Measurements from ENCODE around the gene IFNL2.
"Not testable (repeated sequence)": the region's sequence is repeated elsewhere in the genome, so short reads cannot be mapped to it uniquely, and the experiment has no call there.

The IFNL2 gene

DNA sequence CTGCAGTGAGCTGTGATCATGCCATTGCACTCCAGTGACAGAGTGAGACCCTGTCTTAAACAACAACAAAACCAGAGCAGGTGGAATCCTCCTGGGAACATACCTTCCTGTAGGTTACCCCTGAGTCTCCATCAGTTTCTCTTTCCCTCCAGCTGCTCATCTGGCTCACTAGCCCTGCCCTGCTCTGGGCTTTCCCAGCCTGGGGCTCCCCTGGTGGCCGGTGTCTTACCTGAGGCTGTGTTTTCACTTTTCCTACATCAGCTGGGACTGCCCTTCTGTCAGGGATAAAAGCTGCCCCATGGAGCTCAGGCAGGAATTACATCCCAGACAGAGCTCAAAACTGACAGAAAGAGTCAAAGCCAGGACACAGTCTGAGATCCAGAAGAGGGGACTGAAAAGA is at the start of gene IFNL2:
Gene IFNL2 (plus strand): TSS at position 312 of the 400 bp plus-strand sequence. CDS start 173 bp downstream, outside the sequence.
- DNase-seq; in situ Hi-C loops (cut with HindIII; ENCODE audit: low pct_ligation_motif_present, low pct_unique_long_range_greater_than_20kb, low sequenced_read_pairs): not testable (repeated sequence)

DNA sequence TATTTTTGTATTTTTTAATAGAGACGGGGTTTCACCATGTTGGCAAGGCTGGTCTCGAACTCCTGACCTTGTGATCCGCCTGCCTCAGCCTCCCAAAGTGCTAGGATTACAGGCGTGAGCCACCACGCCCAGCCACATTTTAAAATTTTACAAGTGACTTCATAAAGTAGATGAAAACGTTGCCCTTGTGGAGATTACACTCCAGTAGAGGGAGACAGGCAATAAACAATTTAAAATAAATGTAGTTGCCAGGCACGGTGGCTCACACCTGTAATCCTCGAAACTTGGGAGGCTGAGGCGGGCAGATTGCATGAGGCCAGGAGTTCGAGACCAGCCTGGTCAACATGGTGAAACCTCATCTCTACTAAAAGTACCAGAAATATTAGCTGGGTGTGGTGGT is 49.1 kb upstream of the IFNL2 start:
- in situ Hi-C loops (cut with HindIII; ENCODE audit: low pct_ligation_motif_present, low pct_unique_long_range_greater_than_20kb, low sequenced_read_pairs); DNase-seq: not testable (repeated sequence)

DNA sequence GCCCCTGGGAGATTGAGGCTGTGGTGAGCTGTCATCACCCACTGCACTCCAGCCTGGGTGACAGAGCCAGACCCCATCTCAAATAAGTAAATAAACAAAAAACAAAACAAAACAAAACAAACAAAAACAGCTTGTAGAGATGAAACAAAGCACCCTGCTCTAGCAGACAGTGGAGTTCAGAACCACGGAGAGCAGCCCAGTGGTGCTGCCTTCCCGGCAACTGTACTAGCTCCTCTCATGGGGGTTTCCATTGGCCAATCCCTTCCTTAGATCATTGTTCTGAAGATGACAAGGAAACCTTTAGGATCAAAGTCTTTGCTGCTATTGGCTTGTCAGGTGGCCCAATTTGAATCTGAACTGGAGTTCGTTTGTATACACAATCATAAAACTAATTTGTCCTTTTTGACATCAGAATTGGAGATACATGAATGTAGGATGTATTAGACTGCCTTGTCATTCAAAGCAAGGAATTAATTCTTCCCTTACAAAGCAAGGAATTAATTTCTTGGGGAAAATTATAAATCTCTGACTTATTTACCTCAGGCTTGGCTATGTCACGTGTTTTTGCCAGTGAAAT is 44.4 kb upstream of the IFNL2 start:
- DNase-seq: peak; percentile 19
- in situ Hi-C loops (cut with HindIII; ENCODE audit: low pct_ligation_motif_present, low pct_unique_long_range_greater_than_20kb, low sequenced_read_pairs): no loop called here

DNA sequence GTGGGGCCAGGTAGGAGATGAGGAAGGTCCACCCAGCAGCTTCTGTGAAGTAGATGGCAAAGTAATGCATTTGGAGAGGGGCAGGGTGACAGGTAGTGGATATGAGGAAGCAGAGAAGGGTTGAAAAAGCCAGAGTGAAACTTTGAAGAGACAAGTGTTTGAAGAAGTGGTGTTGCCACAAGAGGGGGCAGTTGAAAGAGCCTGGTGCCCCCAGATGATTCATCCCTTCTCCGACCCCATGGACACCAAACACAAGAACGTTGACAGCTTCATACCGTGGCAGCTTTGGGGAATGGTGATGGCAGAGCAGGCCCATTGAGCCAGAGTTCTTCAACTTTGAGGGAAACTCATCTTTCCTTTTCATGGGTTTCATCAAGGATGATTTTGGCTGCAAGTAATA is 43.3 kb upstream of the IFNL2 start:
- DNase-seq: no peak
- in situ Hi-C loops (cut with HindIII; ENCODE audit: low pct_ligation_motif_present, low pct_unique_long_range_greater_than_20kb, low sequenced_read_pairs): no loop called here

DNA sequence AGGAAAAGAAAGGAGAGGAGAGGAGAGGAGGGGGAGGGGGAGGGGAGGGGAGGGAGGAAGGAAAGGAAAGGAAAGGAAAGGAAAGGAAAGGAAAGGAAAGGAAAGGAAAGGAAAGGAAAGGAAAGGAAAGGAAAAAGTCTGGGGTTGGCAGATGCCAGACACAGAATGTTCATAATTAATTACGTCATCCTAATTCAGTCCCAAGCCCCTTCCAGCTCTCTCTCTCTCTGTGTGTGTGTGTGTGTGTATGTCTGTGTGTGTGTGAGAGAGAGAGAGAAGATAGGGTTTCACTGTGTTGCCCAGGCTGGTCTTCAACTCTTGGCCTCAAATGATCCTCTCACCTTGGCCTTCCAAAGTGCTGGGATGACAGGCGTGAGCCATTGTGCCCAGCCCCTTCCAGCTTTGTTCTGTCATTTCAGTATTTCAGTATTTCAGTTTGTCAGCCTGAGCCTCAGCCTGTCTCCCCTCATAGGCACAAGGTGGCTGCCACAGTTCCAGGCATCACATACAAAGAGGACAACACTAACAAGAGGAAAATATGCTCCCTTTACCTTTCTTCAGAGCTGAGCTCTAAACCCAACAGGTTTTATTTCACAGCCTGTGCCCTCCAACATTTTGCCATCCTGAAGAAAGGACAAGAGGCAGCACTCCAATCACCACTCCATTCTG is 38.0 kb upstream of the IFNL2 start:
- no peak for DNase-seq
- in situ Hi-C loops (cut with HindIII; ENCODE audit: low pct_ligation_motif_present, low pct_unique_long_range_greater_than_20kb, low sequenced_read_pairs): no loop called here

DNA sequence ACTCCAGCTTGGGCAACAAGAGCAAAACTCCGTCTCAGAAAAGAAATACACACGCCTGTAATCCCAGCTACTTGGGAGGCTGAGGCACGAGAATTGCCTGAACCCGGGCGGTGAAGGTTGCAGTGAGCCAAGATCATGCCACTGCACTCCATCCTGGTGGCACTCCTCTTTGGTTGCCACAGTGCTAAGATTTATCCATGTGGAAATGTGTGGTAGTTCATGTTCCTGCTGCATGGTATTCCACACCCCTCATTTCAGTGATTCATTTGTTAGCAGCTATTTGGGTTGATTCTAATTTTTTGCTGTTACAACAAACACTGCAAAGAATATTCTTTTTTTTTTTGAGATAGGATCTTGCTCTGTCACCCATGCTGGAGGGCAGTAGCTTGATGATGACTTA is 35.5 kb upstream of the IFNL2 start:
- no peak for DNase-seq
- in situ Hi-C loops (cut with HindIII; ENCODE audit: low pct_ligation_motif_present, low pct_unique_long_range_greater_than_20kb, low sequenced_read_pairs): no loop called here

DNA sequence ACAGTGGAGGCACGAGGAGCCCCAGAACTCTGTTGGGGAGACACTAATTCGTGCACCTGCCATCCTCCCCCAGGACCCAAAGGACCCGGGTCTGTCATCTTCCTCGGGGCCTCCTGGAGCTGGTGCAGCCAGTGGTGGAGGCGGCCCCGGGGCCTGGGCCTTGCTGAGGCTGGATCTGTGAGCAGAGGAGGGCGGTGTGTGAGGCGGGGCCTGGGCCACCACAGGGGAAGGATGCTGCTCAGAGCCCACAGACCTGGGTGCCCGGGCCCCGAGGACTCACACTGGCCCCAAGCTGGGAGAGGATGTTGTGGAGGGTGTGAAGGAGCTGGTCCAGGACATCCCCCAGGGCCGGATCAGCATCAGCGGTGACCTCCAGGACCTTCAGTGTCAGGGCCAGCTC is 31.7 kb upstream of the IFNL2 start:
- in situ Hi-C loops (cut with HindIII; ENCODE audit: low pct_ligation_motif_present, low pct_unique_long_range_greater_than_20kb, low sequenced_read_pairs): no loop called here
- no peak for DNase-seq

DNA sequence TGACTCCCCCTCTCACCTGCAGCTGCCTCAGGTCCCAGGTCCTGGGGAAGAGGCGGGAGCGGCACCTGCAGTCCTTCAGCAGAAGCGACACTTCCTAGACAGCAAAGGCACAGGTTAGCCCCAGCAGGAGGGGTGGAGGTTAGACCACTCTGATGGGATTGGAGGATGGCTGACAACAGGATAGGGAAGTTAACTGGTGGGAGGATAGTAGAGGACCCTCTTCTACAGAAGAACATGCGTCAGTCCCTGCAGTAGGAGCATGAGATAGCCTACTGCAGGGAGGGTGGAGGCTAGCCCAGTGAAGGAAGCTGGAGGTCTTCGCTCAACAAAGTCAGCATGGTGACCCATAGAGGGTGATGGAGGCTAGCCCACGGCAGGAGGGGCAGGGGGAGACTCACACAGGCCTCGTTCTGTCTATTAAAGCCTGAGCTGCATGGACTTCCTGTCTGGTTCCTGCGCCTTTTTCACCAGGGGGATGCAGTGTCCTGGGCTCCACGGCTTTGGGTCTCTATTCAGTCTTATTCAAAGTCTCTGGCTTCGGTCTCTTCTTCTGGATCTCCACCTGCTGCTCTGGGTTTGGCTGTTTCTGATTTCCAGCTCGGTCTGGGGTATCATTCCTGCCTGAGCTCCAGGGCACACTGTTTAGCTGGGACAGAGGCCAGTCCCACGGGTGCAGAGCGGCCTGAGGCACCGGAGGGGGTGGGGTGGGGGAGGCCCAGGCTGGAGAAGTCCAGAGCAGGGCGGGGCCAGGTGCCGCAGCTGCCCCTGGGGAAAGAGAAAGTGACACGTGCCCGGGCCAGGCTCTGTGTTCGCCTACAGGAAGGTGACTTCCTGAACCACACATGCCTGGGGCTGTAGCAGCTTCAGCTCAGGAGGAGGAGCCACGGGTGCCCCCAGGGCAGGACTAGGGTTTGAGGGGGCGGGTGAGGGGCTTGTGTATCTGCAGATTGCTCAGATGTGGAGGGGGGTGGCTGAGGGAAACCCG is 30.7 kb upstream of the IFNL2 start:
- in situ Hi-C loops (cut with HindIII; ENCODE audit: low pct_ligation_motif_present, low pct_unique_long_range_greater_than_20kb, low sequenced_read_pairs): no loop called here
- DNase-seq: no peak

DNA sequence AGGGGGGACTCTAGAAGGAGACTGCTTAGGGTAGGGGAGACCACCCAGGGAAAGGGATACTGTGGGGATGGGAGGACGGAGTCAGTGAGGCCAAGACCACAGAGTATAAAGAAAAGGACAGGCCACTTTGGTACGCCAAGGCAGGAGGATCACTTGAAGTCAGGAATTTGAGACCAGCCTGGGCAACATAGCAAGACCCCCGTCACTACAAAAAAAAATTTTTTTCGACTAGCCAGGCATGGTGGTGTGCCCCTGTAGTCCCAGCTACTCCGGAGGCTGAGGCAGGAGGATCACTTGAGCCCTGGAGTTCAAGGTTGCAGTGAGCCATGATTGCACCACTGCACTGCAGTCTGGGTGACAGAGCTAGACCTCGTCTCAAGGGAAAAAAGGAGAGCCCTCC is 30.0 kb upstream of the IFNL2 start:
- no peak for DNase-seq
- in situ Hi-C loops (cut with HindIII; ENCODE audit: low pct_ligation_motif_present, low pct_unique_long_range_greater_than_20kb, low sequenced_read_pairs): no loop called here

DNA sequence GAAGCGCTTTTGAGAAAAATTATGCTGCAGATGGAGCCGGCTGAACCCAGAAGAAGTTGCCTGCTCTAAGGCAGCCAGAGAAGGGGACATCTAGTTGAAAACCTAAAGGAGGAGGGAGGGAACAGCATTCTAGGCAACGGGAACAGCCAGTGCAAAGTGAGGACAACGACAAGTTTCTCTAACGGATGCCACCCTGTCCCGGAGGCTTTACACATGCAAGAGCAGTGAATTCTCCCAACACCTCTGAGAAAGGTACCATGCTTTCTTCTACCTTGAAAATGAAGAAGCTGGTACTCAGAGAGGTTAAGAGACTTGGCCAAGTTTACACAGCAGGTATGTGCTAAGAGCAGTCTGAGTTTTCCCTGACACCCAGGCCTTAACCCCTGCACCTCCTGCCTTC is 29.3 kb upstream of the IFNL2 start:
- in situ Hi-C loops (cut with HindIII; ENCODE audit: low pct_ligation_motif_present, low pct_unique_long_range_greater_than_20kb, low sequenced_read_pairs): no loop called here
- DNase-seq: no peak

DNA sequence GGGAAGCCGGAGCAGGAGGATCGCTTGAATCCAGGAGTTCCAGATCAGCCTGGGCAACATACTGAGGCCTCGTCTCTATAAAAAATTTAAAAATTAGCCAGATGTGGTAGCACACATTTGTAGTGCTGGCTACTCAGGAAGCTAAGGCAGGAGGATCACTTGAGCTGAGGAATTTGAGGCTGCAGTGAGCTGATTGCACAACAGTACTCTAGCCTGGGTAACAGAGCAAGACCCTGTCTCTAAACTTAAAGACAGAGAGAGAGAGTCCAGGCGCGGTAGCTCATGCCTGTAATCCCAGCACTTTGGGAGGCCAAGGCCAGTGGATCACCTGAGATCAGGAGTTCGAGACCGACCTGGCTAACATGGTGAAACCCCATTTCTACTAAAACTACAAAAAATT is 27.8 kb upstream of the IFNL2 start:
- no peak for DNase-seq
- in situ Hi-C loops (cut with HindIII; ENCODE audit: low pct_ligation_motif_present, low pct_unique_long_range_greater_than_20kb, low sequenced_read_pairs): no loop called here

DNA sequence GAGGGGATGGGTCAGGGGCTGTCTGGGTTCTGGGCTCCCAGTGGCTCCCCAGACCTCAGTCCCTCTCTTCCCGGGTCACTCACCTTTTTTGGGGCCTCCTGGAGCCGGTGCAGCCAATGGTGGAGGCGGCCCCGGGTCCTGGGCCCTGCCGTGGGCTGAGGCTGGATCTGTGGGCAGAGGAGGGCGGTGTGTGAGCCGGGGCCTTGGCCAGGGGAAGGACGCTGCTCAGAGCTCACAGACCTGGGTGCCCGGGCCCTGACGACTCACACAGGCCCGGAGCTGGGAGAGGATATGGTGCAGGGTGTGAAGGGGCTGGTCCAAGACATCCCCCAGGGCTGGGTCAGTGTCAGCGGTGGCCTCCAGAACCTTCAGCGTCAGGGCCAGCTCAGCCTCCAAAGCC is 24.5 kb upstream of the IFNL2 start:
- in situ Hi-C loops (cut with HindIII; ENCODE audit: low pct_ligation_motif_present, low pct_unique_long_range_greater_than_20kb, low sequenced_read_pairs); DNase-seq: not testable (repeated sequence)

DNA sequence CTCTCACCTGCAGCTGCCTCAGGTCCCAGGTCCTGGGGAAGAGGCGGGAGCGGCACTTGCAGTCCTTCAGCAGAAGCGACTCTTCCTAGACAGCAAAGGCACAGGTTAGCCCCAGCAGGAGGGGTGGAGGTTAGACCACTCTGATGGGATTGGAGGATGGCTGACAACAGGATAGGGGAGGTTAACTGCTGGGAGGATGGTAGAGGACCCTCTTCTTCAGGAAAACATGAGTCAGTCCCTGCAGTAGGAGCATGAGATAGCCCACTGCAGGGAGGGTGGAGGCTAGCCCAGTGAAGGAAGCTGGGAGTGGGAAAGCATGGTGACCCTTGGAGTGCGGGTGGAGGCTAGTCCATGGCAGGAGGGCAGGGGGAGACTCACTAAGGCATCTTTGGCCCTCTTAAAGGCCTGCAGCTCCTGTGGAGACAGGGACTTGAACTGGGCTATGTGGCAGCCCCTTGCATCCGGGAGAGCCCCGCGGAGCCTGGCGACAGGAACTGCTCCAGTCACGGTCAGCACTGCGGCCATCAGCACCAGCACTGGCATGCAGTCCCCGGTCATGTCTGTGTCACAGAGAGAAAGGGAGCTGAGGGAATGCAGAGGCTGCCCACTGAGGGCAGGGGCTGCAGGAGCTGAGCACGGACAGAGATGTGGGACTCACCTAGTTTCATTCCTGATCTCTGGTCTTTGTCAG is 23.6 kb upstream of the IFNL2 start, which contains the start of gene IFNL3:
Gene IFNL3 (minus strand): TSS at position 597 of the 691 bp plus-strand sequence. CDS start 39 bp downstream, at position 558.
- in situ Hi-C loops (cut with HindIII; ENCODE audit: low pct_ligation_motif_present, low pct_unique_long_range_greater_than_20kb, low sequenced_read_pairs); DNase-seq: not testable (repeated sequence)

DNA sequence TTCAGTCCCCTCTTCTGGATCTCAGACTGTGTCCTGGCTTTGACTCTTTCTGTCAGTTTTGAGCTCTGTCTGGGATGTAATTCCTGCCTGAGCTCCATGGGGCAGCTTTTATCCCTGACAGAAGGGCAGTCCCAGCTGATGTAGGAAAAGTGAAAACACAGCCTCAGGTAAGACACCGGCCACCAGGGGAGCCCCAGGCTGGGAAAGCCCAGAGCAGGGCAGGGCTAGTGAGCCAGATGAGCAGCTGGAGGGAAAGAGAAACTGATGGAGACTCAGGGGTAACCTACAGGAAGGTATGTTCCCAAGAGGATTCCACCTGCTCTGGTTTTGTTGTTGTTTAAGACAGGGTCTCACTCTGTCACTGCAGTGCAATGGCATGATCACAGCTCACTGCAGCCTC is 23.0 kb upstream of the IFNL2 start:
- in situ Hi-C loops (cut with HindIII; ENCODE audit: low pct_ligation_motif_present, low pct_unique_long_range_greater_than_20kb, low sequenced_read_pairs); DNase-seq: not testable (repeated sequence)

DNA sequence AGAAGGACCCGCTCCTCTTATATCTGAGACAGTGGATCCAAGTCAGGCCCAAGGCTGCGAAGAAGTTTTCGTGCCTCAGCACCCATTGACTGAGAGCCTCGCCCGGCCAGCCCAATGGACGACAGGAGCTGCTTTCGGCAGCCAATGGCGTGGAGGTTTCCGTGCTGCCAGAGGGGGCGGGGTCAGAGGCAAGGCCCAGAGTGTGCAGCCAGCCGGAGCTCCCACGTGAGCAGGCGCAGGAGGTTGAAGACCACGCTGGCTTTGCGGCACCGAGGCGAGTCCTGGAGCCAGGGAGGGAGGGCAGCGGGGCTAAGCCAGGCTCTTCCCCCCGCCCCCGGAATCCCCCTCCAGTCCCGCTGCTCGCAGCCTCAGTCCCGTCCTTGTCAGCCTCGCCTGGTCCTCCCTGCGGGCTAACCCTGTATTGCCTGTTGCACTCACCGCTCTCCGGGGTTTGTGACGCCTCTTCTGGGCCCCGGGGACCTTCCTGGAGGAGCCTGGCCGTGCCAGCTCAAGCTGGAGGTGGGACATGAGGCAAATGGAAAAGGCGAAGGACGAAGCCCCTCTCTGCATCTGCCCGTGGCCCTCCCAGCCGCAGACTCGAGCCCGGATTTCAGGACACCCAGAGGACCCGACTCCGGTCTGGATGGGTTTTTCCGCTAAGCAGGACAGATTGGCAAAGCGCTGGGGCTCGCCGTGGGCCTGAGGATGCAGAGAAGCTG is 21.1 kb upstream of the IFNL2 start:
- no peak for DNase-seq
- in situ Hi-C loops (cut with HindIII; ENCODE audit: low pct_ligation_motif_present, low pct_unique_long_range_greater_than_20kb, low sequenced_read_pairs): no loop called here

DNA sequence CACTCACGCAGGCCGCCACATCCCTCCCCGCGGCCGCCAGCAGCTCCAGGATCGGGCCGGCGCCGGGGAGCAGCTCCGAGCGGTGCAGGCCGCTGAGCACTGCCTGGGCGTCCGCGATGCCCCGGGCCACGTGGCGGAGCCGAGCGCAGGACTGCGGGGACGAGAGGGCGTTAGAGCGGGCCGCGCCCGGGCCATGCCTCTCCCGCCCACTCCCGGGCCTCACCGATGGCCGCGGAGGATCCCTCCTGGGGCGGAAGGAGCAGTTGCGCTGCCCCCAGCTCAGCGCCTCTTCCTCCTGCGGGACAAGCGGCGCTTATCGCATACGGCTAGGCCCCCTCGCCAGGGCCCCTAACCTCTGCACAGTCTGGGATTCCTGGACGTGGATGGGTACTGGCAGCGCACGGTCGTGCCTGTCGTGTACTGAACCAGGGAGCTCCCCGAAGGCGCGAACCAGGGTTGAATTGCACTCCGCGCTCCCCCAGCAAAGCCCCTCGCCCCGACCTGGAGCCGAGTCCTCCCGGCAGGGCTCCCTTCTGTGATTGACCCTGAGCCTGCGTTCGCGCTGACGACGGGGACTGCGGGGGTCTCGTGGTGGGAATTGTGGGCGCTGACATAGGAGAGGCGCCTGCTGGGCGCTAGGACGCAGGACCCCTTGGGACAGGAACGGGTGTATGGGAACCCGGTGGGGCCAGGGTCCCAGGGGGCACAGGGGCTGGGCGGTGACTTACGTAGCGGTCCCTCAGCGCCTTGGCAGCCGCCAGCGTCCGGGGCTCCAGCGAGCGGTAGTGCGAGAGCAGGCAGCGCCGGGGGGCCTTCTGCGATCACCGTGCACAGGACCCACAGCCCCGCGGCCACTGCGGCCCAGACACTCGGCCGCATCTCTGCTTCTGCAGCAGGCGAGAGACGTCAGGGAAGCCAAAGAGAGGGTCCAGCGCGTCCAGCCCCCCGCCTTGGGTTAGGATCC is 20.2 kb upstream of the IFNL2 start:
- no peak for DNase-seq
- in situ Hi-C loops (cut with HindIII; ENCODE audit: low pct_ligation_motif_present, low pct_unique_long_range_greater_than_20kb, low sequenced_read_pairs): no loop called here

DNA sequence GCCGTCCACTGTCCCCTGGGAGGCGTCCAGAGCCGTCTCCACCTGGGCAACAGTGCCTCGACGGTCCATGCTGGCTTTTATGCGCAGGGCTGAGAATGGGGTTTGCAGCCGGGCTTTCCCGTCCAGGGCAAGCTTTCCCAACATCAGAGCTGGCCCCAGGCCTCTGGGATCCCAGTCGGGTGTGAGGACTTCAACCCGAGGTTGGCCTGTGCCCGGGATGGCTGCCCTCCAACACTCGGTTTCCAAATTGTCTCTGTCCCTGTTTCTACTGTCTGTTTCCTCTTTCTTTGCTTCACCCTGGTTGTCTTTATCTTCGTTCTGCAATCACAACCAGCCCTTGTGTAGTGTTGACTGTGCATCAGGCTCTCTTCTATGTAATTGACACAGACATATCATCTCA is 19.4 kb upstream of the IFNL2 start, which contains the start of gene IFNL4:
Gene IFNL4 (minus strand): TSS at position 51 of the 400 bp plus-strand sequence.
- in situ Hi-C loops (cut with HindIII; ENCODE audit: low pct_ligation_motif_present, low pct_unique_long_range_greater_than_20kb, low sequenced_read_pairs): no loop called here
- no peak for DNase-seq

Data from ACHN (cell line).